Hematopoietic multipotent progenitor cell treated with erythropoietin and hydrocortisone succinate and interleukin-3 and kit ligand, for 6 days (in vitro differentiated cells): ENCODE data around the gene KRTDAP.

Source experiments
- DNase-seq: peaks from one replicate; pipeline ENCODE4 v3.0.0-alpha.2; 2015

Gene KRTDAP

DNA sequence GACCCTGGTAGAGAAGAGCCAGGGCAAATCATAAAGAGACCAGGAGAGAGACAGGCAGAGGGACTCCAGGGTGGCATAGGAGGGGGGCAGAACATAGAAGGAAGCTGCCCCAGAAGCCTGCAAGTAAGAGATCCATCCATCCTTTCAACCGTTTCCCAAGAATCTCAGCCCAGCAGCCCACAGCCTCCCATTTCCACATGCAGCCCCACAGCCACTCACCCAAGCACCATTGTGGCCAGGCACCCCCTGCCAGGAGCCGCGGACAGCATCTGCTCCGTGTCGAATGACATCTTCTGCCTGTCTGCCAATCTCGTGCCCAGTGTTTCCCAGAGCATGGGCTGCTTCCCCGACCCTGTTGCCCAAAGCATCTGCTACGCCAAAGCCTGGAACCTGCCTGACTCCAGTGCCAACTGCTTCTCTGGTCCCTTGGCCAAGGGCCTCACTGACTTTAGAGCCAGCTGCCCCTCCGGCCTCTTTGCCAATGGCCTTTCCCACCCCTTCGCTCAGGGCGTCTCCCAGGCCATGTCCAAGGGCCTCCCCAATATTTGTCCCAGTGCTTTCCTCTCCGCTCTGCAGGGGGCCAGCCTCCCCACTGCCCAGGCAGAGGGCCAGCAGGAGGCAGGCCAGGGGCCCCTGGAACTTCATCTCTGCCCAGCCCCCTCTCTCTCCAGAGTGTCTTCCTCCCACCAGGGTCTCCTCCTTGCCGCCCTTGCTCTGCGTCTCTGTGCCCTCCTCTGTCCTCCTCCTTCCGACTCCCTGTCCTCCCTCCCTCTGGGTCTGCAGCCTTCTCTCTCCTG, 22.8 kb upstream of the KRTDAP start:
- DNase-seq: no peak

DNA sequence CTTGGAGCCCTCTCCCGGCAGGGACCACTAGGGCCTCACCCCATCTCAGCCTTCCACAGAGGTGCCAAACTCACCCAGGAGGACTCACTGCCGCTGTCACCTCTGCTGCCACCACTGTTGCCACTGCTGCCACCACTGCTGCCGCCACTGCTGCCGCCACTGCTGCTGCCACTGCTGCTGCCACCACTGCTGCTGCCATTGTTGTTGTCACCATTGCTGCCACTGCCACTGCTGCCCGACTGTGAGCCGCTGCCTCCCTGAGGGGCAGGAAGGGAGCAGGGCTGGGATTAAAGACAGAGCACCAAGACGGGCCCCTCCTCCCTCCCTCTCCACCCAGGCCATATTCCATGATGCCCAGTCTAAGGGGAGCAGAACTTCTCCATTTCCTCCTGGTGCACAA, 21.1 kb upstream of the KRTDAP start:
- DNase-seq: no peak

GRCh38 chr19:35510626-35510964, 20.3 kb upstream of the KRTDAP start:
- no peak for DNase-seq

GRCh38 chr19:35509861-35510625, 19.8 kb upstream of the KRTDAP start:
- peak; percentile 78 for DNase-seq

DNA sequence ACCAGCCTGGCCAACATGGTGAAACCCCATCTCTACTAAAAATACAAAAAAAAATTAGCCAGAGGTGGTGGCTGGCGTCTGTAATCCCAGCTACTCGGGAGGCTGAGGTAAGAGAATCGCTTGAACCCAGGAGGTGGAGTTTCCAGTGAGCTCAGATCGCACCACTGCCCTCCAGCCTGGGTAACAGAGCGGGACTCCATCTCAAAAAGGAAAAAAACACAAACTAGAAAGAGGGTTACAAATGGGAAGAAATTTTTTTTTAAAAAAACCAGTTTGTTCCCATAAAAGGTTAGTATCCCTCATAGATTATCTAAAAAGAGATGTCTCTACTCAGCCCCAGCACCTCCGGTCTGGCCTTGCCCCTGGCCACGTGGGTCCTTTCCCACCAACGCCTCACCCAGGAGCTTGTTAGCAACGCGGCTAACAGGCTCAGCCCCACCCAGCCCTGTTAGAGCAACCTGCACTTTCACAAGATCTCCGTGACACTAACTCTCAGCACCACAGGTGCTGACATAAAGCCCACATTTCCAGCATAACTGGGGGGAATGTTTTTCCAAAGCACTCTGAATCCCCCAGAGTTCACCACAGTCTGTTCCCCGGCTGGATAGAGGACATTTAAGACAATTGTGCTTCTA, 18.9 kb upstream of the KRTDAP start:
- peak; percentile 42 for DNase-seq

DNA sequence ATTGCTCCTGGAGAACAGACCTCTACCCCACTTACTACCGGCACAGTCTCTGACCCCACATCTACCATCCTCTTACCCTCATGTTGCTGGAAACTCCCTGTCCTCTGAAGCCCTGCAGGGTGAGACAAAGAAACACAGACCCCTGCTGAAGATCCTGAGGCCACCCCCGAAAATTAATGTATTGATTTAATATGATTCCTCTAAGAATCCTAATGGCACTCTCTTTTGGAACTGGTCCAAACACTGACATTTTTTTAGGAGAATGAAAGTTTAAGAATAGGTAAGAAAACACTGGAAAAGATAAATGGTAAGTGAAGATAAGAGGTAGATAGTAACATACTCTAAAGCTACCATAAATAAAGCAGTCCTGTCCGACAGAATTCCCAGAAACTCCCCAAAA, 17.9 kb upstream of the KRTDAP start:
- no peak for DNase-seq

GRCh38 chr19:35507561-35507960, 17.3 kb upstream of the KRTDAP start:
- no peak for DNase-seq

DNA sequence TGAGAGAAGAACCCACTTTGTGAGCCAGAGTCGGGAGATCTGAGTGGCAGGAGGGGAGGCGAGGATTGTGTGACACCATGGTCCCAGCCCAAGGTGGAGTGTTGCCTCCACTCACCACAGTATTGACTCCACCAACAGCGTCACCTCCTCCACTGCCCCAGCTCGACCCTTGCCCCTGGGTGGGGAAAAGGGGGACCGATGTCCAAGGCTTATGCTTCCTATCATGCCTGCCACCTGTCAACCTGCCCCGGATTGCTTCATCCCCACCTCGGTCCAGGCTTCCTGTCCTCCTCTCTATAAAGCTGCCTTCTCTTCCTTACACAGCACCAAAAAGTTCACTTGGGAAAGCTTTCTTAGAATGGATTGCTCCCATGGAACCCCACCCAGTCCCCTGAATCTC, 15.7 kb upstream of the KRTDAP start:
- no peak for DNase-seq

GRCh38 chr19:35502751-35503150, 12.5 kb upstream of the KRTDAP start:
- no peak for DNase-seq

- no peak for DNase-seq
Measured at GRCh38 chr19:35501684-35502083, 11.4 kb upstream of the KRTDAP start.

DNA sequence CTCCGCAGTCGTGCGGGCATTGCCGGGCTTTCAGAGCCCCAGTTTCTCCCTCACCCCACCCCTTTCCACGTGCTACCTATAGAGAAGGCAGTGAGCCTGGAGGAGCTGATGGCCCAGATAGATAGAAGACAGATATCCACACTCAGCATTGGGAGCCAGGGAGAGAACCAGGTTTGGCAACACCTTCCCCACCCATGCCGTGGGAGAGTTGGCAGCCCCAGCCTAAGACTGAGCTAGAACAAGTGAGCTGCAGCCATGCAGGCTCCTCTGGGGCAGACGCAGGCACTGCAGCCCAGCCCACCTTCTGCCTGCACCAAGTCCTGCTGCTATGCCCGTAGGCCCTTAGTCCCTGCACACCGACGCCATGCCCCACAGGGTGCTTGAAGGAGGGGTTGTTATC, 10.3 kb upstream of the KRTDAP start:
- no peak for DNase-seq

DNA sequence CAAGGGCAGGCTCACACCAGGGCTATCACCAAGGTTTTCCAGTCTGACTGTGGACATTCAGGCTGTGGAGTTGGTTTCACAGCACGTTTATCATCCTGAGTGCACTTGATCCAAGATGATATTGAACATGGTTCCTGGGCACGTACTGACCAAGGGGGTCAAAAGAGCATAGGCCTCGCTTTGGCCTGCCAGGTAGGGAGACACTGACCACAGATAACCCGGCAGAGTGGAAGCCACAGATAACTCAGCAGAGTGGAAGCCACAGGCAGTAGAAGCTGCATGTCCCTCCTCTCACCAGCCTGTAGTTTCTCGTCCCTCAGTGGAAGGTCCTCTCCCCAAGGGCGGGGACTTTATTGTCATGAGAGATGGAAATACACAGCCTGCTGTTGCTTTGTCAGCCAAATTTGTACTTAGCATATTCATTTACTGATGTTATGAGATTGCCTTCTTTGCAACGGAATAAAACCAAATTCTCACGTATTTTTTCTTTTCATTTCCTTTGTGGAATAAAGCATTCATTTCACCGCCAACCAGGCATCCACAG, 8.8 kb upstream of the KRTDAP start:
- peak; percentile 16 for DNase-seq

DNA sequence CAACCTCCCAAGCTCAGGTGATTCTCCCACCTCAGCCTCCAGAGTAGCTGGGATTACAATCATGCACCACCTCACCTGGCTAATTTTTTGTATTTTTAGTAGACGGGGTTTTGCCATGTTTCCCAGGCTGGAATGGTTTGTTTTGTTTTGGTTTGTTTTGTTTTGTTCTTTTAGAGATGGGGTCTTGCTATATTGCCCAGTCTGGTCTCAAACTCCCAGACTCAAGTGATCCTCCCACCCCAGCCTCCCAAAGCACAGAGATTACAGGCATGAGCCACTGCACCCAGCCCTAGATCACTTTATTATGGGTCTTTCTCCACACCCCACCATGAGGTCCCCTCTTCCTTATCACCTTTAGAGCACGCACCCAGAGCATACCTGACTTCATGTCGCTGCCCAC, 8.0 kb upstream of the KRTDAP start:
- DNase-seq: no peak

- DNase-seq: no peak
Measured at GRCh38 chr19:35497406-35497805, 7.1 kb upstream of the KRTDAP start.

- DNase-seq: peak; percentile 77
Measured at GRCh38 chr19:35495107-35496064, 5.1 kb upstream of the KRTDAP start.

DNA sequence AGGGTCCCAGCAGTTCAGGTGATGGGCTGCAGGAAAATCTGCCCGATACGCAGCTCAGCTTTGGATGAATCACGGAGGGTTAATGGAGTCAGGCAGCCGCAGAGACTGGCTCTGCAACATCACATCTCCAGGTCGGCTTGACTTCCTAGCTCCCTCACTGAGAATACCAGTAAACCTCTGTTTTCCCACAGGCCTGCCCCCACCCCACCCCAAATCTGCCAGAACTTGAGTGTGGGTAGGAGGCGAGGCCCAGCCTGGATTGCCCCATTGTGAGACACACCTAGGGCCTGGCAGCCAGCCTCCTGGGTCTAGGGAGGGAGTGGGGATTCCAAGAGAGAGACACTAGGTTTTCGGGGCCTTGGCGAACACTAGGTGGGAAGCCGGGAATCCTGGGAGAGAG, 3.7 kb upstream of the KRTDAP start:
- no peak for DNase-seq

GRCh38 chr19:35491836-35492360, 1.6 kb upstream of the KRTDAP start:
- no peak for DNase-seq

- DNase-seq: no peak
Measured at GRCh38 chr19:35488677-35489076, 1.6 kb downstream of the KRTDAP start.

DNA sequence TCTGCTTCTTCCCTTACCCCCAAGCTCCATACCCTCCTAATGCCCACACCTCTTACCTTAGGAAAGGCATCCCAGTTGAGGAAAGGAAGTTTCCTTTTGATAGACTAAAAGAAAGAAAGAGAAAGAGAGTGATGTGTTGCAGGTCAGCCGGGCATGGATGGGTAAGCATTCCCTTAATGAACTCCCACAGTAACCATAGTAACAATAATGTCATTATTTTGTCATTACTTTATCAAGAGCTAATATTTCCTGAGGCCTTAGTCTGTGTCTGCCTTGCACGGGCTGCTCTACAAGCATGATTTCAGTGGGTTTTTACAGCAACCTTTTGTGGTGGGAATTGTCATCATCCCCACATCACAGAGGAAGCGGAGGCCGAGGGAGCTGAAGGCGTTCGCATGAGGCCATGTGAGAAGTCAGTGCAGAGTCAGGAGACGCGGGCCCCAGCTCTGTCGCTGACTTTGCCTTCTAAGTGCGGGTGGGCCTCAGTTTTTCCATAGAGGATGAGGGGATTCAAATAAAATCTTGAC, 2.5 kb downstream of the KRTDAP start:
- DNase-seq: no peak

- DNase-seq: no peak
Measured at GRCh38 chr19:35486268-35486708, 4.0 kb downstream of the KRTDAP start.

GRCh38 chr19:35484252-35485036, 5.8 kb downstream of the KRTDAP start:
- DNase-seq: no peak
